H1 (cell line): ENCODE results near the gene TBCE. TPM values are rescaled to one million over a fixed set of nuclear protein-coding genes. Genes with fewer than 3 reads are reported as not detected.
"Not testable (repeated sequence)": the region's sequence is repeated elsewhere in the genome, so short reads cannot be mapped to it uniquely, and the experiment has no call there.

Experiments used
- CTCF ChIA-PET: fragments of 300-600 bp; sonication (Branson Sonifier 250); formaldehyde crosslinking; loops from one replicate; lab custom pipeline; 2021; ENCODE audit not compliant: partially characterized antibody; lab: Charles Lee
- POLR2A ChIA-PET: fragments of 300-600 bp; sonication (Branson Sonifier 250); formaldehyde crosslinking; loops from one replicate; lab custom pipeline; 2021; ENCODE audit warnings: inconsistent platforms; ENCODE audit not compliant: partially characterized antibody; lab: Charles Lee
- DNase-seq, 2 experiments: peaks; one replicate each; pipeline versions ENCODE4 v3.0.0 to v3.0.0-alpha.2; 2010 to 2022; ENCODE audit warnings: low spot score in 2 of 2, low read depth in 1 of 2, mixed read lengths in 1 of 2
- FAIRE-seq: peaks from 2 replicates; lab custom pipeline; 2011; peaks lifted over from hg19 to GRCh38; lab: Jason Lieb, UNC
- H2AFZ ChIP-seq: 2 replicates; pipeline ENCODE4 v1.8.1; 2012; ENCODE audit warnings: low read length, inconsistent platforms
- H2AK5ac ChIP-seq: 2 replicates; pipeline ENCODE4 v1.6.1; 2013; ENCODE audit warnings: low read depth, low read length
- H2BK120ac ChIP-seq: replicated peaks from 2 replicates; pipeline ENCODE3; 2013; ENCODE audit warnings: low read depth, low read length, inconsistent platforms
- H2BK12ac ChIP-seq: 2 replicates; pipeline ENCODE4 v1.6.1; 2013; ENCODE audit warnings: low read depth, low read length
- H2BK15ac ChIP-seq: 2 replicates; pipeline ENCODE4 v1.6.1; 2013; ENCODE audit warnings: low read length
- H2BK20ac ChIP-seq: 2 replicates; pipeline ENCODE4 v1.6.1; 2013; ENCODE audit warnings: low read length
- H2BK5ac ChIP-seq: 2 replicates; pipeline ENCODE4 v1.6.1; 2013; ENCODE audit warnings: low read depth, low read length
- H3K14ac ChIP-seq: 2 replicates; pipeline ENCODE4 v1.6.1; 2013; ENCODE audit warnings: inconsistent platforms; ENCODE audit not compliant: insufficient read length
- H3K18ac ChIP-seq: 2 replicates; pipeline ENCODE4 v1.6.1; 2013; ENCODE audit warnings: low read length; ENCODE audit errors: extremely low read depth
- H3K23ac ChIP-seq: 2 replicates; pipeline ENCODE4 v1.6.1; 2013; ENCODE audit warnings: inconsistent platforms; ENCODE audit not compliant: insufficient read length
- H3K23me2 ChIP-seq: 2 replicates; pipeline ENCODE4 v1.6.1; 2013; ENCODE audit warnings: low read depth, low read length
- H3K27ac ChIP-seq: 2 replicates; pipeline ENCODE4 v1.6.1; 2011; ENCODE audit warnings: low read depth, low read length, inconsistent platforms
- H3K27me3 ChIP-seq, 4 experiments: replicated peaks in 1 of 4; 1 replicate in 1 of 4; 2 replicates in 3 of 4; pipeline versions ENCODE4 v1.6.1 to v1.8.1; 2011 to 2013; ENCODE audit warnings: low read length in 3 of 4, mild to moderate bottlenecking in 3 of 4, inconsistent platforms in 2 of 4, mixed read lengths in 2 of 4, moderate library complexity in 1 of 4; ENCODE audit not compliant: control insufficient read depth in 3 of 4, insufficient read depth in 3 of 4; ENCODE audit errors: extremely low read depth in 1 of 4
- H3K36me3 ChIP-seq, 4 experiments: 2 replicates each; pipeline versions ENCODE4 v1.6.1 to v1.8.1; 2011 to 2013; ENCODE audit warnings: mild to moderate bottlenecking in 4 of 4, low read length in 3 of 4, moderate library complexity in 2 of 4, control low read depth in 1 of 4, inconsistent platforms in 1 of 4; ENCODE audit not compliant: insufficient read depth in 4 of 4, control insufficient read depth in 2 of 4
- H3K4ac ChIP-seq: replicated peaks from 2 replicates; pipeline ENCODE3; 2013; ENCODE audit warnings: low read length, low read depth, mixed read lengths, inconsistent platforms; ENCODE audit not compliant: insufficient read length
- H3K4me1 ChIP-seq, 4 experiments: replicated peaks in 1 of 4; 1 replicate in 1 of 4; 2 replicates in 3 of 4; pipeline versions ENCODE4 v1.6.1 to v1.8.1; 2011 to 2013; ENCODE audit warnings: low read length in 3 of 4, inconsistent platforms in 2 of 4, mixed read lengths in 1 of 4; ENCODE audit not compliant: insufficient read depth in 4 of 4, control insufficient read depth in 3 of 4
- H3K4me2 ChIP-seq, 2 experiments: 2 replicates each; pipeline versions ENCODE4 v1.6.1 to v1.8.1; 2011 to 2013; ENCODE audit warnings: low read depth in 2 of 2, low read length in 2 of 2, control low read depth in 1 of 2, inconsistent platforms in 1 of 2, mild to moderate bottlenecking in 1 of 2; ENCODE audit not compliant: insufficient read depth in 1 of 2
- H3K4me3 ChIP-seq, 4 experiments: fragments of 200-600, 300-600 bp in 1 of 4; sonication (generic), shearing (Covaris generic), sonication (Bioruptor Twin) in 1 of 4; 2 replicates each; pipeline versions ENCODE4 v1.5.1 to v1.8.1; 2011 to 2016; ENCODE audit warnings: low read length in 4 of 4, low read depth in 3 of 4, control low read depth in 2 of 4, inconsistent platforms in 2 of 4, mild to moderate bottlenecking in 2 of 4, mixed read lengths in 1 of 4, moderate library complexity in 1 of 4; ENCODE audit not compliant: insufficient read depth in 2 of 4; ENCODE audit errors: extremely low read depth in 1 of 4
- H3K56ac ChIP-seq: replicated peaks from 2 replicates; pipeline ENCODE3; 2013; ENCODE audit warnings: low read depth, mild to moderate bottlenecking, mixed read lengths, low read length, inconsistent platforms; ENCODE audit not compliant: insufficient read length
- H3K79me1 ChIP-seq: 2 replicates; pipeline ENCODE4 v1.6.1; 2013; ENCODE audit warnings: low read depth, low read length, control low read depth
- H3K79me2 ChIP-seq, 2 experiments: 2 replicates each; pipeline versions ENCODE4 v1.6.1 to v1.8.1; 2012 to 2013; ENCODE audit warnings: low read length in 2 of 2, mild to moderate bottlenecking in 2 of 2, inconsistent platforms in 1 of 2; ENCODE audit not compliant: insufficient read depth in 2 of 2, control insufficient read depth in 1 of 2
- H3K9ac ChIP-seq, 4 experiments: replicated peaks in 1 of 4; 1 replicate in 1 of 4; 2 replicates in 3 of 4; pipeline versions ENCODE4 v1.6.1 to v1.8.1; 2011 to 2013; ENCODE audit warnings: low read depth in 3 of 4, low read length in 3 of 4, control low read depth in 2 of 4, mild to moderate bottlenecking in 2 of 4, moderate library complexity in 2 of 4, inconsistent platforms in 1 of 4; ENCODE audit errors: extremely low read depth in 1 of 4
- H3K9me3 ChIP-seq, 2 experiments: 2 replicates each; pipeline versions ENCODE4 v1.6.1 to v1.8.1; 2012 to 2013; ENCODE audit warnings: mild to moderate bottlenecking in 2 of 2, moderate library complexity in 2 of 2, control low read depth in 1 of 2, inconsistent platforms in 1 of 2, low read depth in 1 of 2, low read length in 1 of 2, mixed read lengths in 1 of 2; ENCODE audit not compliant: insufficient read depth in 2 of 2
- H4K20me1 ChIP-seq, 2 experiments: replicated peaks in 1 of 2; 2 replicates each; pipeline versions ENCODE3 to v1.8.1; 2011 to 2013; ENCODE audit warnings: inconsistent platforms in 2 of 2, low read length in 2 of 2, mild to moderate bottlenecking in 1 of 2; ENCODE audit not compliant: insufficient read depth in 2 of 2, control insufficient read depth in 1 of 2
- H4K5ac ChIP-seq: 2 replicates; pipeline ENCODE4 v1.6.1; 2013; ENCODE audit warnings: low read length, low read depth, mixed read lengths, inconsistent platforms; ENCODE audit not compliant: insufficient read length
- H4K8ac ChIP-seq: 2 replicates; pipeline ENCODE4 v1.8.0; 2013; ENCODE audit warnings: mild to moderate bottlenecking, moderate library complexity, low read length, inconsistent platforms; ENCODE audit not compliant: insufficient read depth; ENCODE audit errors: extremely low read depth
- H4K91ac ChIP-seq: replicated peaks from 2 replicates; pipeline ENCODE3; 2013; ENCODE audit warnings: low read length, mixed read lengths, inconsistent platforms; ENCODE audit not compliant: insufficient read length
- JUND ChIP-seq: IDR thresholded peaks from 2 replicates; pipeline ENCODE4 v1.6.1; 2011; ENCODE audit warnings: mild to moderate bottlenecking, improper control_type of control experiment, low read length
- RXRA ChIP-seq: IDR thresholded peaks from 2 replicates; pipeline ENCODE4 v1.6.1; 2011; ENCODE audit warnings: low read depth, mild to moderate bottlenecking, low read length, moderate library complexity; ENCODE audit not compliant: insufficient read depth
- WGBS, 2 experiments: shearing (Covaris generic) in 1 of 2; methylation state at CpG; one replicate each; pipeline versions ENCODE4 v1.1.6 to v1.1.7; 2013 to 2015; ENCODE audit warnings: low lambda C conversion rate in 2 of 2, mixed read lengths in 2 of 2, inconsistent platforms in 1 of 2, low coverage in 1 of 2, missing lambda C conversion rate in 1 of 2; ENCODE audit not compliant: insufficient replicate concordance in 2 of 2, insufficient coverage in 1 of 2, insufficient read length in 1 of 2; ENCODE audit errors: extremely low coverage in 1 of 2, missing lambda C conversion rate in 1 of 2; 5-methylcytosine and 5-hydroxymethylcytosine counted together
- polyA plus RNA-seq, 7 experiments: library from polyadenylated mRNA; depleted of rRNA in 3 of 7; stranded (reverse) in 5 of 7; unstranded in 2 of 7; fragments of >200 nt in 5 of 7; fragments of 200-250 nt in 2 of 7; gene quantifications; 1 replicate in 5 of 7; 2 replicates in 1 of 7; 4 replicates in 1 of 7; pipeline versions ENCODE4 v1.2.1 to v1.2.3, GENCODE V29; 2011 to 2013; ENCODE audit warnings: missing spikeins in 2 of 7, mixed read lengths in 2 of 7
- total RNA-seq: library from RNA; stranded (reverse); fragmentation: NEBNext Ultra II Directional; extraction: Animal tissue kit (Norgen Biotek cat#: 25700); gene quantifications from 2 replicates; pipeline ENCODE4 v1.2.1, GENCODE V29; 2021

TBCE gene
- total and polyA plus RNA-seq, 2 of the 8 experiments (the other 6 are each of a cell fraction or from before 2014, with no cell fraction given): 22.7 to 42.9 TPM

GRCh38 chr1:235358899-235359298, 8.3 kb upstream of the TBCE start (continued):
- no peak for TF ChIP-seq JUND
- TF ChIP-seq RXRA: no peak

- H2BK5ac ChIP-seq, H3K9ac ChIP-seq, H2BK20ac ChIP-seq, H3K36me3 ChIP-seq, H2BK12ac ChIP-seq, H4K20me1 ChIP-seq, H3K9me3 ChIP-seq, H3K14ac ChIP-seq, H2AFZ ChIP-seq, H3K18ac ChIP-seq, FAIRE-seq, H3K4me1 ChIP-seq, H3K4ac ChIP-seq, H2BK120ac ChIP-seq, H3K56ac ChIP-seq, H2BK15ac ChIP-seq, H3K4me2 ChIP-seq, H2AK5ac ChIP-seq, H4K91ac ChIP-seq, H3K27ac ChIP-seq, H3K4me3 ChIP-seq, H3K79me1 ChIP-seq, H4K8ac ChIP-seq, DNase-seq, H4K5ac ChIP-seq, H3K23me2 ChIP-seq, H3K27me3 ChIP-seq, H3K23ac ChIP-seq: not testable (repeated sequence)
- 91% methylated on average over 9 of the region's 9 CpGs; no CpG with 5 or more reads in 1 of the 2 experiments for WGBS, 2 experiments
- peaks cover 0 to 11% of the 10 kb centered on the region in 2 experiments; a peak in 2 of 4 replicates for H3K79me2 ChIP-seq
- CTCF ChIA-PET: interaction anchor here (0.7 to 1.1 kb wide), 3 partner anchors 53 to 189 kb away, joined by 3 to 5 read pairs (median 3); no protein-coding TSS in a partner anchor
- POLR2A ChIA-PET: interaction anchor here (0.7 to 1.3 kb wide), 3 partner anchors 9 to 36 kb away, joined by 3 read pairs; partner anchors contain the start of genes ARID4B and GGPS1
Measured at GRCh38 chr1:235364189-235364588, 3.0 kb upstream of the TBCE start.
